Kidney glomerular epithelial cell (primary cell): ENCODE measurements around the gene IFNE.
"Not testable (repeated sequence)": the region's sequence is repeated elsewhere in the genome, so short reads cannot be mapped to it uniquely, and the experiment has no call there.

Source experiments
- DNase-seq: peaks from one replicate; lab custom pipeline; 2025; lab: John Stamatoyannopoulos, UW

IFNE gene

GRCh38 chr9:21491756-21492155 is 9.6 kb upstream of the IFNE start:
- no peak for DNase-seq

DNA sequence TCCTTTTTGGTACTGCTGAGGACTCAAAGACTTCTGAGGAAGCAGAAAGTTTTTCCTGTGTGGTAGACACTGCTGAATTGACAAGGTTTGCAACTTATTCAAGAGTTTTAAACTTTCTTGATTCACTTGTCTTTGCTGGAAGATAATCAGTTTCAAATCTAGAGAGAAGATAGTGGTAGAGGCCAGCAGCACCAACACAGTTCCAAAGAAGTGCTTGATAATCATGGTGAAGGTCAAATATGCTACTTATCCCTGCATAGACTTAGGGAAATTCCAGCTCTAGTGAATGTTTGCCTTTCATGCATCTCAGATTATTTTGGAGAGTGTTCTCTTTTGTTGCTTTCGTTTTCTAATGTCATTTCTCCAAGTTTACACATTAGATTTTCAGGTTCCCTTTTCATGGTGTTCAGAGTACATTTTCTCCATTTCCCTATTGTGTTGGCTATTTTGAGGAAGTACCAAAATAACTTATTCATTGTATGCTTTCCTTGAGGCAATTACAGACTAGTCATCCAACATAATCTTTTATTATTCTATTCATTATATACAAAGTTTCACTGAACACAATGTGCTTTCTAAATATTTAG is 550 bp downstream of the IFNE start:
- DNase-seq, result no peak

DNA sequence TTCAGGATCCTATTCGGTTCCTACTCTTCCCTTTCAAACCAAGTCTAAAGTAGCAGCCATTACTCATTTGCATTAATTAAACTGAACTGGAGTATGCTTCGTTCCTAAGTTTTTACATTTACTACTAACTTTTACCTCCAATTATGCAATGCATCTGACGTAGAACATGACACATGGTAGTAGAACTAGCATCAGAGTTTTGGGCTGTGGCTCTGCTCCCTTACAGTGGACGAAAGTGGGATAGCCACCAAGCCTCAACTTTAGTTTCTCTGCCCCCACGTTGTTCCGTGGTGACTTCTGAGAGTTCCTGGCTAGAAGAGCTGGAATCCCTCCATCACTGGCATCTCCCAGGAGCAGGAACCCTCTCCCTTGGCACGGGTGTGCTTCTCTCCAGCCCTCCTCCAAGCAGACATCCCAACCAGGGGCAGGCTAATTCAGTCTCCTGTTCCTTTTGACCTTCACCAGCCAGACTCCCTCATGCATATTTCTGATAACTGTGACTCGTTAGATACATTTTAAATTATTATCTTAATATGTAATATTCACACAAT is 2.9 kb downstream of the IFNE start:
- DNase-seq, result no peak

DNA sequence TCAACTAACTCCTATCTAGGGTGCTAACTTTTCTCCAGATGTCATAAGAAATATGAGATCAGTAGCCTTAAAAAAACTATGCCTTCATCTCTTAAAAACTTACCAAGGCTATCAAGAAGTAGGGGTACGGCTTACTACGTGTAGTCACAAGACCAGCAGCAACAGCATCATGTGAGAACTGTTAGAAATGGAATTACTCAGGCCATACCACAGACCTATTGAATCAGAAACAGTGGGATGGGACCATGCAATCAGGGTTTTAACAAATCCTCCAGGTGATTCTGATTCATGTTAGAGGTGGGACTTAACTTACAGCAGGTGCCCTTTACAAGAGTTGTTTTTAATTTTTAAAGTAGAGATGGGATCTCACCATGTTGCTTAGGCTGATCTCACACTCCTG is 4.6 kb downstream of the IFNE start:
- DNase-seq, result no peak

GRCh38 chr9:21473236-21473635 is 8.9 kb downstream of the IFNE start:
- no peak for DNase-seq

GRCh38 chr9:21470126-21470525 is 12.0 kb downstream of the IFNE start:
- no peak for DNase-seq

GRCh38 chr9:21465859-21466518 is 16.1 kb downstream of the IFNE start:
- peak; percentile 46 for DNase-seq

GRCh38 chr9:21465138-21465537 is 17.0 kb downstream of the IFNE start:
- DNase-seq, result no peak

DNA sequence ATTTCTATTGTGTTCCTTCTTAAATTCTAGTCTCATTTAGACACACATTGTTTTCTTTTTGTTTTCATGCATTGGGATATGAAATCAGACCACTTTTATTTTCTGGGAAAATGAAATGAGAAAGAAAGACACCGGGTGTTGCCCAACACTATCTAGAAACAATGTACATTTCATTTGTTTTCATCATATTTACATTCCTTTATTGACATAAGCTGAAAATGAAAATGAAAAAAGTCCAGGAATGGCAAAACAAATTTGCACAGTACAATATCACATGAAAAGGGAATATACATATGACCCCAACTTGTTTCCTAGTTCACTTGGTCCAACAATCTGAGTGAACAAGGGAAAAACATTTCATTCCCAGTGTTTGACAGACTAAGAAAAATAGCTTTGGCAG is 20.7 kb downstream of the IFNE start:
- no peak for DNase-seq

GRCh38 chr9:21455320-21455719 is 26.8 kb downstream of the IFNE start:
- DNase-seq, result peak; percentile 29

- DNase-seq, result peak; percentile 8
Observed at GRCh38 chr9:21454149-21454548, 28.0 kb downstream of the IFNE start.

GRCh38 chr9:21452681-21453080 is 29.4 kb downstream of the IFNE start:
- no peak for DNase-seq

DNA sequence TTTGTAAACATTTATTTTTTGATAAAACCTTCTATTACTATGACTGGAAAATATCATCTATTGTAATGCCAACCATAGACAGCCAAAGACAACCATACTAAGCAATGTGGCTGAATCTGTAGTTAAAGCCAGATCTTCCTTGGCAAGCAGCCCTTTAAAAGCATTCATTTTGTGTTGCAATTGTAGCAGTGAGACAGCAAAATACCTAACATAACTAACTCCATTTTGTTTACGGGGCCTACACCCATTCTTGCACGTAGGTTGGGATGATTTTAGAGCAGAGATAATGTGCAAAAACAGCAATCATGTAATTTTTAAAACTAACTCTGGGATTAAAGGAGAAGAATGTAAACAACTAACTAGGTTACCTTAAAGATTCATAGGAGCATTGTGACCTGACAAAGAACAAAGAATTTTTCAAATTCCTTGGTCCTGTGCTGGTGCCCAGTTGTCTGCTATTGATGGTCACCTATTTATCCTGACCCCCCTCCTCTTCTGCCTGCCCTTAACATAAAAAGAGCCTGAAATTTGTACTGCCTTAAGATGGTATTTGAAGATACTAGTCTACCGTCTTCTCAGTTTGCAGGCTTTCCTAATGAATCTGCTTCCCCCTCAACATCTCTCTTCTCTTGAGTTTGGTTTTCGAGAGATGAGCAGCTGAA is 31.2 kb downstream of the IFNE start:
- DNase-seq, result no peak

- DNase-seq, result not testable (repeated sequence)
Observed at GRCh38 chr9:21449312-21449711, 32.8 kb downstream of the IFNE start.

DNA sequence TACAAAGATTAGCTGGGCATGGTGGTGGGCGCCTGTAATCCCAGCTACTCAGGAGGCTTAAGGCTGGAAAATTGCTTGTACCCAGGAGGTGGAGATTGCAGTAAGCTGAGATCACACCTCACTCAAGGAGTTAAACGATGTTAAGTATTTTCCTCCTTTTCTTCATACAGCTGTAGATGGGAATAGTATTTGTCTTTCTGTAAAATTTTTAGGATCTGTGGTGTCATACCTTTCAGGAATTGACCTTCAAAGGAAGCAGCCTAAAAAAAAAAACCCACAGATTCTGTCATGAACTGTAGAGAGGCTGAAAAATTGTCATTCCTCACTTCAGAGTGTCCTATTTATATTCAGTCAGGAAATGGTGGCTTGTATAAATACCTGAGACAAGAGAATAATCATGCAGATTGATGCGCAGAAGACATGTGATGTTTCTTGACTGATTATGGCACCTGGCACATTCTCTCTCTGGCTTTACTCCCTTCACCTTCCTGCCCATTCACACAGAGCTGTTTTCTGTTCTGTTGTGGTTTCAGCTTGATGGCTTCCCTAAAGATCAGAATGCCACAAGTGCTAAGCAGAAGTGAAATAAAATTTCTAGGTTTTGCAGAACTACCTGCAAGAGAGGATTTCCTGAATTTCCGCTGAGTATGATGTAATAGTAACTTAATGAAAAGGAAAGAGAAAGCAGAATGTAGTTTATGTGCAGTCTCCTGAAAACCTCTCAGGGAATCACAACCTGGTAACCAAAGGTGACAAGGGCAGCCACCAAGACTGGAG is 38.1 kb downstream of the IFNE start:
- no peak for DNase-seq

DNA sequence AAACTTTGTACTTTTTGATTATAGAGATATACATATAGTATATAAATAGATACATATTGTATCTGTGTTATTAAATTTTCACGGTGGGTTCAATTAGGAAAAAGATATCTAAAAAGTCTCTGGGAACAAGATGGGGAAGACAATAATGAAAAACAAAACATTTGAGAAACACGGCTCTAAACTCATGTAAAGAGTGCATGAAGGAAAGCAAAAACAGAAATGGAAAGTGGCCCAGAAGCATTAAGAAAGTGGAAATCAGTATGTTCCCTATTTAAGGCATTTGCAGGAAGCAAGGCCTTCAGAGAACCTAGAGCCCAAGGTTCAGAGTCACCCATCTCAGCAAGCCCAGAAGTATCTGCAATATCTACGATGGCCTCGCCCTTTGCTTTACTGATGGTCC is 42.0 kb downstream of the IFNE start, which contains the start of gene IFNA1:
TSS of gene IFNA1 (plus strand) at position 301 of the 400 bp plus-strand sequence. CDS start at position 370, 69 bp downstream.
- no peak for DNase-seq

GRCh38 chr9:21435015-21435383 is 47.1 kb downstream of the IFNE start:
- not testable (repeated sequence) for DNase-seq

DNA sequence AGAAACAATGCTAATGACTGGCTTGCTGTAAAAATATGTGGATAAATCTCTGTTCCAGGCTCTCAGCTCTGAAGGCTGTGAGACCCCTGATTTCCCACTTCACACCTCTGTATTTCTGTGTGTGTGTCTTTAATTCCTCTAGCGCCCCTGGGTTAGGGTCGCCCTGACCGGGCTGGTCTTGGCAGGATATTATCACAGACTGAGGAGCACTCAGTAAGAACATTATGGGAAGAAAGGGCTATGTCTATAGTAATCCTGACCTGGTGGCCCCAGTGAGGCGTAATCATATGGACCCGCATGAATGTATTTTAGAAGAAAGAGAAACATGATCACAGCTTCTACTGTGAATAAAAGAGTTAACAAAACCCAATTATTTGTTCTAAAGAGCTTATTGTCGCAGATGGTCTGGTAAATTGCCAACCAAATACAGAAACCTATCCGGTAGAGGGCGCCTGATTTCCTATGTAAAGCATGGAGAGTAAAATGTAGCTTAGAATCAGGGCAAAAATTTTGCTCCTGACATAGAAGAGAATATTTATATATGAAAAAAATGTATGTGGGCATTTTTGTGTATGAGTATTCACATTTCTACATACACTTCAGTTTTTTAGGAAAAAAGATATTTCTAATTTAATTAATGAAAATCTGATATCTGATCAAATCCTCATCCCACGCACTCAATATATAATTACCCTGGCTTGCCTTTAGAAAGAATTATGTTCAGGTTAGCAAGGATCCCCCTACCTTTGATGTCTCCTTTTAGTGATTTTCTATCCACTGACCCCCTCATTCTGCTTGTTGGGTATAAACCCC is 47.7 kb downstream of the IFNE start:
- no peak for DNase-seq

- no peak for DNase-seq
Observed at GRCh38 chr9:21432672-21433425, 49.3 kb downstream of the IFNE start.
